Measurements from ENCODE around the gene ARID5B.

The ARID5B gene

GRCh38 chr10:61994405-61995219 lies 93.1 kb downstream of the ARID5B start:
- H2AFZ ChIP-seq (ENCODE audit: low read depth), result no peak overlapping the region
- no peaks in the 10 kb centered on the region for H3K36me3 ChIP-seq (ENCODE audit: insufficient read depth)
- no peaks in the 10 kb centered on the region for H4K20me1 ChIP-seq (ENCODE audit: insufficient read depth)
- H3K27ac ChIP-seq, result no peak overlapping the region
- H3K79me2 ChIP-seq (ENCODE audit: insufficient read depth, low read depth), result no peaks in the 10 kb centered on the region
- no peak overlapping the region for H3K4me3 ChIP-seq (IDR thresholded peaks at IDR 0.05; ENCODE audit: insufficient read depth, low read depth, low read length)
- no peak for TF ChIP-seq CTCF (conservative IDR thresholded peaks at IDR 0.05; ENCODE audit: low read depth, low read length)
- no peaks in the 10 kb centered on the region for H3K27me3 ChIP-seq (ENCODE audit: insufficient read depth, low read depth)
- H3K4me2 ChIP-seq, result no peak overlapping the region
- H3K4me1 ChIP-seq (ENCODE audit: low read depth, poor library complexity, severe bottlenecking), result no peaks in the 10 kb centered on the region
- H3K9ac ChIP-seq, result no peak overlapping the region

- Histone ChIP-seq H3K4me2 (no peak overlapping the region), H4K20me1 (ENCODE audit: insufficient read depth) (no peaks in the 10 kb centered on the region), H3K4me3 (IDR thresholded peaks at IDR 0.05; ENCODE audit: insufficient read depth, low read depth, low read length) (no peak overlapping the region), H3K4me1 (ENCODE audit: low read depth, poor library complexity, severe bottlenecking) (no peaks in the 10 kb centered on the region), H3K27ac (no peak overlapping the region), H3K79me2 (ENCODE audit: insufficient read depth, low read depth) (no peaks in the 10 kb centered on the region), H3K9ac (no peak overlapping the region), H3K36me3 (ENCODE audit: insufficient read depth) (no peaks in the 10 kb centered on the region), H3K27me3 (ENCODE audit: insufficient read depth, low read depth) (no peaks in the 10 kb centered on the region), H2AFZ (ENCODE audit: low read depth) (no peak overlapping the region)
- TF ChIP-seq CTCF (conservative IDR thresholded peaks at IDR 0.05; ENCODE audit: low read depth, low read length), result no peak
Measured at GRCh38 chr10:61995220-61995503, 93.7 kb downstream of the ARID5B start.

- H3K9ac ChIP-seq, result no peak overlapping the region
- no peaks in the 10 kb centered on the region for H3K27me3 ChIP-seq (ENCODE audit: insufficient read depth, low read depth)
- H3K79me2 ChIP-seq (ENCODE audit: insufficient read depth, low read depth), result no peaks in the 10 kb centered on the region
- H3K27ac ChIP-seq, result no peak overlapping the region
- H4K20me1 ChIP-seq (ENCODE audit: insufficient read depth), result no peaks in the 10 kb centered on the region
- no peak overlapping the region for H2AFZ ChIP-seq (ENCODE audit: low read depth)
- H3K4me1 ChIP-seq (ENCODE audit: low read depth, poor library complexity, severe bottlenecking), result no peaks in the 10 kb centered on the region
- no peak overlapping the region for H3K4me2 ChIP-seq
- no peak overlapping the region for H3K4me3 ChIP-seq (IDR thresholded peaks at IDR 0.05; ENCODE audit: insufficient read depth, low read depth, low read length)
- TF ChIP-seq CTCF (conservative IDR thresholded peaks at IDR 0.05; ENCODE audit: low read depth, low read length), result no peak
- no peaks in the 10 kb centered on the region for H3K36me3 ChIP-seq (ENCODE audit: insufficient read depth)
Measured at GRCh38 chr10:61998937-61999336, 97.4 kb downstream of the ARID5B start.

- TF ChIP-seq CTCF (conservative IDR thresholded peaks at IDR 0.05; ENCODE audit: low read depth, low read length), result no peak
- Histone ChIP-seq H3K4me2 (no peak overlapping the region), H4K20me1 (ENCODE audit: insufficient read depth) (no peaks in the 10 kb centered on the region), H3K9ac (no peak overlapping the region), H2AFZ (ENCODE audit: low read depth) (no peak overlapping the region), H3K4me3 (IDR thresholded peaks at IDR 0.05; ENCODE audit: insufficient read depth, low read depth, low read length) (no peak overlapping the region), H3K36me3 (ENCODE audit: insufficient read depth) (no peaks in the 10 kb centered on the region), H3K27me3 (ENCODE audit: insufficient read depth, low read depth) (no peaks in the 10 kb centered on the region), H3K27ac (no peak overlapping the region), H3K79me2 (ENCODE audit: insufficient read depth, low read depth) (no peaks in the 10 kb centered on the region), H3K4me1 (ENCODE audit: low read depth, poor library complexity, severe bottlenecking) (no peaks in the 10 kb centered on the region)
Measured at GRCh38 chr10:62000037-62000603, 98.6 kb downstream of the ARID5B start.
